Ramos (cell line): ENCODE measurements around the gene TBPL2.
"Not testable (repeated sequence)": the region's sequence is repeated elsewhere in the genome, so short reads cannot be mapped to it uniquely, and the experiment has no call there.

ENCODE experiments used
- in situ Hi-C: fragments of 300-500 bp; cut with MboI; formaldehyde crosslinking; loops from one replicate; pipeline ENCODE4 v1.14.3; 2022; ENCODE audit warnings: low sequenced_read_pairs; ENCODE audit not compliant: unreplicated experiment

TBPL2 gene

DNA sequence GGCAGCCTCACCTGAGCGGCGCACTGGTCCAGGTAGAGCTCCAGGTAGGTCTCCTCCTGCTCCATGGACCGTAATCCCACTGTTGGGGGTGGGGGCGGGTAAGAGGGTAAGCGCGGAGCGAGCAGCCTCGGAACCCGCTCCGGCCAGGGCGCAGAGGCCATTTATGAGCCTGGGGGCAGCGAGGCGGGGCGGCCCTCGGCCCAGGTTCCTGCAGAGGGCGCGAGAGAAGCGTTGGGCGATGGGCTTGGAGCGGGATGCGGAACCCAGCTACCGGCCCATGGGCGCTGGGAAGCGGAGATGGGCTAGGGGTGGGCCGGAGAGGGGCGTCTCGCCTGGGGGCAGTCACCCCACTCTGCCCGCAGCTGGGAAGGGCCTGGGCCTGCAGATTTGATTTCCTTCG is at the start of gene TBPL2:
TSS of gene TBPL2 (minus strand) at position 232 of the 400 bp plus-strand sequence. CDS start at position 65, 167 bp downstream.
- in situ Hi-C loops, result loop anchor here (25.0 kb wide), 1 partner anchor 1047 kb away; no protein-coding TSS in a partner anchor

DNA sequence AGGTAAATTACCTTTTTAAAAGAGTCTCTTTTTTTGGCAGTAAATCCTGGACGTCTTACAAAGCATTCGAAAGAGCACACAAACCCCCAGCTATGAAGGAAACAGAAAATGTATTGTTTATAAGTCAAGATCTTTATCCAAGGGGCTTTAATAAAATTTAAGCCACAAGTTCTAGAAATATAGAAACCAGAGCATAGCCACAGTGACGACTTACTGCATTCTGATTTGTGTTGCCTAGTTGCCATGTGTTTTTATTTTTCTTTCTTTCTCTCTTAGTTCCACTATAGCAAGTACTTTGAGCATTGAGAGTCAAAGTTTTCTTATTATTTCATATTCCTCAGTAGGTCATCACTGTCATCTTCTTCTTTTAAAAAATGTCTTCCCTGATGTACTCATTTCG is 47.8 kb upstream of the TBPL2 start:
- in situ Hi-C loops, result no loop called here

DNA sequence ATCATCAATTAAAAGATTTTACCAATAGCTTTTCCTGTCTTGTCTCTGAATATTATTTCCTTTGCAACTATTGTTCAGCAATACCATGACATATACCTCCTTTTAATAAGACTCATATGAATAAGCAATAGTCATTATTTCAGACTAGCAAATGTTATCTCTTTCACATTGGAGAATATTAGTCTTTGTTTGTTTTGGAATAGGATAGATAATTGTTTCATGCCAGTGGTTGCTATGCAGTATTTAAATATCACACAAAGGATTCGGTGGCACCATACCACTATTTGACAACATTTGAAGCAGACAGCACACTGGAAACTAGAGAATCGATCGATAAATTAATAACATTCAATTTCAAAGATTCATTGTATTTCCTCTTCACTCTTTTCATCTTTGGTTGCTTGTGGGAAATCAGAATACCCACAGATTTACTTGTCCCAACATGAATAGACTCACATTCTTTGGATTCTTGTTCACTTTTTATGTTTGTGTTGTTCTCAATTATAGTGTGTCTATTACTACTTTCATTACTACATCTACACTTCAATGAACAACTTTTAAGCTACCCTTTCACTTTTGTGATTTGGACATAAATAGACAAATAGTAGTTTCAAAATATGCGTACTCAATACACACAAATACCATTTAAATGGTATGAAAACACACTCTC is 42.7 kb upstream of the TBPL2 start:
- in situ Hi-C loops, result no loop called here

DNA sequence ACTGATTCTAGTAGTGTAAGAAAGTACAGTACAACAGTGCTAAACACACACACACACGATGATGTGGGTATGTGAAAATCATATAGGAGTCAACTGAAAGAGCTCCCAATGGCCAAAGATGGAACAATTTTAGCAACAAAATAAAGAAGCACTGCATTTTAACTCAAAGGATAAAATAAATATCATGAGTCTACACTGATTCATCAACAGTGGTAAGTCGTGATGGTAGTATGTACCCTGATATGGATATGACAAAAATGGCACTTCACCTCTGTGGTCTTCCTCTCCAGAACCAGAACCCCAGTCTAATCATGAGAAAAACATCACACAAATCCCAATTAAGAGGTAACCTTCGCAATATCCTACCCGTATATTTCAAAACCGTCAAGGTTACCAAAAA is 41.4 kb upstream of the TBPL2 start:
- in situ Hi-C loops, result no loop called here

DNA sequence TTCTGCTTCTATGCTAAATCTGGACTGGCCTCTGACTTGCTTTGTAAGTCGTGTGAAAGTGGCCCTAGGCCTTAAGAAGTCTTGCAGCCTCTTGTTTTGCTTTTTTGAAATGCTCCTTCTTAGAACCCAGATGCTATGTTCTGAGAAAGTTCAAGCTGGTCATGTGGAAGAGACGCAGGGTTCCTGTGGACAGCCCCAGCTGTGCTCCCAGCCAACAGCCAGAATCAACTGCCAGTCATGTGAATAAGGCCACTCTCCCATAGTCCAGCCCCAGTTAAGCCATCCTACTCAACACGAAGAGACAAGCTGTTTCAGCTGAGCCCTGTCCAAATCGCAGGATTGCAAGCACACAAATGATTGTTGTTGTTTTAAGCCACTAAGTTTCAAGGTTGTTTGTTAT is 37.3 kb upstream of the TBPL2 start:
- in situ Hi-C loops, result no loop called here

DNA sequence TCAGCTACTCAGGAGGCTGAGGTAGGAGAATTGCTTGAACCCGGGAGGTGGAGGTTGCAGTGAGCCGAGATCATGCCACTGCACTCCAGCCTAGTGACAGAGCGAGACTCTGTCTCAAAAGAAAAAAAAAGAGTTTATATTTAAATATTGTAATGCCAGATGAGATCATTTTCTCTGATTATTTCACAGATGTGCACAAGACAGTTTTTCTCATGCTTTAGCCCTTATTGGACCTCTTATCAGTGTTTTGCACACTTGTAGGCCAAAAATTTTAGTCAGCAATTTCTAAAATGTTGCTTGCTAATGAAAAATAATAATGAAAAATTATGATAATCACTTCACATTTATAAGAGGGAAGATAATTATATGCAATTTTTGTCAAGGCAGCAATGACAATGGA is 36.0 kb upstream of the TBPL2 start:
- in situ Hi-C loops, result not testable (repeated sequence)

DNA sequence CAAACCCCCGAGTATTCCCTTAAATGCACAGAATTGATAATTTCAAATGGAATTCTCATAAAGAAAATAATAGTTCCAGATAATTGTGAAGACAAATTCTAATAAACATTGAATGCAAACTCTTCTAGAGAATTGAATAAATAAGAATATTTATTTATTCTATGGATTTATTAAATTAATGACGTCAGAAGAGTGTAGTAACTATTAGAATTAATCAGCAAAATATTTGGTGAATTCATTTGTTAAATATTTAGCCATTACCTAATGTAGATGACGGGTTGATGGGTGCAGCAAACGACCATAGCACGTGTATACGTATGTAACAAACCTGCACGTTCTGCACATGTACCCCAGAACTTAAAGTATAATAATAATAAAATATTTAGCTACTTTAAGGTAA is 33.4 kb upstream of the TBPL2 start:
- in situ Hi-C loops, result no loop called here

DNA sequence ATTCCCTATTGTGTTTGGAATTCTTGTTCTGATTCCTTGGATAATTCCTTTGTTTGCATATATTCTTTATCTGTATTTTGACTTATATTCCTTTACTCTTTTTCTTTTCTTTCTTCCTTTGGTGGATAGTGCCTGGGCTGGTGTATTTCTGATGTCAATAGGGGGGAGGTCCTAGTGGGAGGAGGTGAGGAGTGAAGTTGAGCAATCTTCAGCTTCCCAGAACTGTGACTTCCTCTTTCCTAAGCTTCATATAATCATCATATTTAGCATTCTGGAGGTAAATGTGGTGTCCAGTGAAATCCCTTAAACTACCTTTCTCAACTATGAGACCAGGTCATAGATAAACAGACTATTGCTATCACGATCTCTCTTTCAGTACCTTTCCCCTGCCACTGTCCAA is 29.6 kb upstream of the TBPL2 start:
- in situ Hi-C loops, result no loop called here

DNA sequence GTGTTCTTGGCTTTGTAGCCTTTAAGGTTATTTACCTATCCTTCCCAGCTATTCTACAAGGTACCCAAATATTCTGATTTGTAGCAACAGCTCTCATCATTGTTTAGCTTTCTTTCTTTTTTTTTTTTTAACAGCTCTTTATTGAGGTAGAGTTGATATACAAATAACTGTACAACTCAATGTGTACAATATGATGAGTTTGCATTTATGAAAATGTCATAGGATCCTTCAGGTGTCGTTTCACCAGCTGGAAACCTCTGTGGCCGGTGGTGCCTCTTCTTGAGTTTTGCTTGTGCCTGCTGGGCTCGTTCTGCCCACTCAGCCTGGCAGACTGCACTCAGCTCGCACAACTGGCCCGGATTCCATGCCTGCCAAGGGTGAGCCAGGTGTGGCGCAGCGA is 26.9 kb upstream of the TBPL2 start:
- in situ Hi-C loops, result no loop called here

DNA sequence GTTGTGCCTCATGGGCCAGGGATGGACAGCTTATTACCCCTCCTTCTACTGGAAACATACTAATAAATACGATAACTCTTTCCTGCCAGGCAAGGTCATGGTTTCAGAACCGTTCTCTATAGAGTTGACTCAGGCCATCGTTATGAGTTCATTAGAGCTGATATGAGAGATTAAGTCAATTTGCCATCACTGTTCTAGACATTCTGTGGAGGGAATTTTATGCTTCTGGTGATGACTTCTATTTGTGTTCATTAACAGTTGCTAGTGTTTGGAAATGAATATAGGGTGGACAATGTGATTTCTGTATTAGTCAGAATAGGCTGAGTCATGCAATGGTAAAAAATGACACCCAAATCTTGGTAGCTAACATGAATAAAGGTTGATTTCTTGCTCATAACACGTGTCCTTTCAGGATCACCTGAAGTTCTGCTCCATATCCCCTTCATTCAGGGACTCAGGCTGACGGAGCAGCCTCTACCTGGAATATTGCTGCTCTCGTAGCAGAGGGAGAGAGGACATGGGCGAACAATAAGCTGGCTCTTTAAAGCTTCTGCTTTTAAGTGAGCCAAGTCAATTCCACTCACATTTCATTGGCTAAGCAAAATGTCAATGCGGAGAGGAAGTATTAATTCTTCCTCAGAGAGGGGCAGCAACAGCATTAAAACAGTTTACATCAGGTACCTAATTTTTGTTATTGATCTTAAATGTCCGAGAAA is 18.5 kb upstream of the TBPL2 start:
- in situ Hi-C loops, result no loop called here

DNA sequence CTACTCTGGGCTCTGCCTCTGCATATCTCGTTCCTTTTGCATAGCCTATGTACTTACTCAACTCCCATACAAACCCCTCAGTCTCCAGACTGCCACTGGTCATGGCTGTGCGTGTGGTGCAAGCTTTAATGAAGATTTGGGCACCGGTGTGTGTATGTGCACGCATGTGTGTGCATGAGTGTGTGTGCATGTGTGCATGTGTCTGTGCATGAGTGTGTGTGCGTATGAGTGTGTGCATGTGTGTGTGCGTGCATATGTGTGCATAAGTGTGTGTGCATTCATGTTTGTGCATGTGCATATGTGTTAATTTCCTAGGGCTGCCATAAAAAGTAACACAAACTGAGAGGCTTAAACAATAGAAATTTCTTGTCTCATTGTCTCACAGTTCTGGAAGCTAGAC is 17.1 kb upstream of the TBPL2 start:
- in situ Hi-C loops, result no loop called here

DNA sequence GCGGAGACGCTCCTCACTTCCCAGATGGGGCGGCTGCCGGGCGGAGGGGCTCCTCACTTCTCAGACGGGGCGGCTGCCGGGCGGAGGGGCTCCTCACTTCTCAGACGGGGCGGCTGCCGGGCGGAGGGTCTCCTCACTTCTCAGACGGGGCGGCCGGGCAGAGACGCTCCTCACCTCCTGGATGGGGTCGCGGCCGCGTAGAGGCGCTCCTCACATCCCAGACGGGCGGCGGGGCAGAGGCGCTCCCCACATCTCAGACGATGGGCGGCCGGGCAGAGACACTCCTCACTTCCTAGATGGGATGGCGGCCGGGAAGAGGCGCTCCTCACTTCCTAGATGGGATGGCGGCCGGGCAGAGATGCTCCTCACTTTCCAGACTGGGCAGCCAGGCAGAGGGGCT is 16.0 kb upstream of the TBPL2 start:
- in situ Hi-C loops, result not testable (repeated sequence)

DNA sequence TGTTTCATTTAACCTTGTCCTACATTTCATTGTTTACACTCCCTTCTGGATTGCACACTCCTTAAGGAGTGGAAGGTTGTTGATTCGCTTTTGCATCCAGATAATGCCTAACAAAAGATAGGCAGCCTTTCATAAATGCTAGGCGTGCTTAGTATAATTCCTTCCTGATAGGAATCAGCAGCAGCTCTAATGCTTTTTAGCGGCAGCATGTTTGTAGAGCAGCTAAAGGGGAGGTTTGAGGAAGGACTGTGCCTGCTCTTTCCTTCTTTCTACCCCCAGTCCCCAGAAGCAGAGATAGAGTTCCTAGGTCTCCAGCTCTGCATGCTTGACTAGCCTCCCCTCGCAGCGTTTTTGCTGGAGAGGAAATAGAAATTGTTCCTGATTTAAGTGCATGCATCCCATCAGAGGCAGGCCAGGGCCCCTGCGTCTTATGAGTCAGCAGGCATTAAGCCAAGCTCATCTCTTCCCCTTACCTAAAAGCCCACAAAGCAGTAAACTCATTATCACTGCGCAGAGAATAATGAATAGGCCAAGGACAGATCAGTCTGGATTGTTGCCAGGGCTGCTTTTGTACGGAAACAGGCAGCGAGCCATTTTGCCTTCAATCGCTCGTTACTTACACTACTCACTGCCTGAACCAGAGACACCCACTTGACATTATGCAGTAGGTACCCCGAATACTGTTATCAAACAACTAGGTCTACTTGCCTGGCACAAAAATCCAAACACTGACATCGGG is 14.0 kb upstream of the TBPL2 start:
- in situ Hi-C loops, result no loop called here

DNA sequence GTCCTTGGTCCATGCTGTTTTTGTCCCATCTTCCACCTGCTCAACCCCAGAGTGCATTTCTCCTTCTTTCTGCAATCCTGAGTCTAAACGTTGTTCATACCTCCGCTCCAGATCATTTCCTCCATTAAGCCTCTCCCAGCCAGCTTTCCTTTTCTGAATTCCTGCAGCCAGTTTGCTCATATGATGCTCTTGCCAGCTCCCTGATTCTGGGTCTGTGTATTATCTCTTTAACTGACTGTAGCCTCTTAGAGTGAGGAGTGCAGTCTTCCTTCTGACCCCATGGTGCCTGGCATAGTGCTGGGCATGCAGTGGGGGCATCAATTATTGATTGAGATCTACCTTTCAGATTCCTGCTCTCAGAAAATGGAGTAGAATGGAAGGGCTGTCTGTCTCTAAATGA is 11.5 kb upstream of the TBPL2 start:
- in situ Hi-C loops, result no loop called here

DNA sequence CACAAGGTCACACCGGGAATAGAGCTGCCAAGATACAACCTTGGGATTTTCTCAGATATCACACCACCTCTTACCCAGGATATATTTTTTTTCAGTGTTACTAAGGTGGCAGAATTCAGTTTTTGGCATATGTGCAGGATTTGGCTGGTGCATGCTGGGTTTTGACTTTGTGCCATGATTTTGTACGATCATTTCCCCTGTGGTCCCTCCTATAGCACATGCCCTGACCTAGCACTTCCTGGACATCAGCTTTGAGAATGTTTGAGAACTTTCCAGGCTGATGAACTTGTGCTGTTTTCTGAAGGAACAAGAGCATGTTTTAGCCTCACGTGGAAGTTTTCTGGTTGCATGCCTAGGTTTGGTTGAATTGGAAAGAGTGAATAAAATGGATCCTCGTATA is 11.0 kb upstream of the TBPL2 start:
- in situ Hi-C loops, result no loop called here

DNA sequence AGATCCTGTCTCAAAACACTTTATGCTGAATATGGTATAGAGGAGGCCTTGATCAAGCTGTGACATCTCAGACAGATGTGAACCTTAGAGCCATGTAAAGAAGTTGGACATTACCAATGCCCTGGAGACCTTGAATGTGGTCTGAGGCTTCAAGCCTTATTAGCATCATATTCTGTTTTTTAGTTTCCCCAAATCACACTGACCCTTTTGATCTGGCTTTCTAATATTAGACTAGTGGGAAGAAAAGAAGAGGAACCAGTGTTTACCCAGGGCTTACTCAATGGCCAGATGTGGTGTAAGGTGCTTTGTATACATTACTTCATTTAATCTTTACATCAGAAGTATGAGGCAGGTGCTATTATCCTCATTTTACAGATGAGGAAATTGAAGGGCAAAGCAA is 10.6 kb upstream of the TBPL2 start:
- in situ Hi-C loops, result no loop called here

DNA sequence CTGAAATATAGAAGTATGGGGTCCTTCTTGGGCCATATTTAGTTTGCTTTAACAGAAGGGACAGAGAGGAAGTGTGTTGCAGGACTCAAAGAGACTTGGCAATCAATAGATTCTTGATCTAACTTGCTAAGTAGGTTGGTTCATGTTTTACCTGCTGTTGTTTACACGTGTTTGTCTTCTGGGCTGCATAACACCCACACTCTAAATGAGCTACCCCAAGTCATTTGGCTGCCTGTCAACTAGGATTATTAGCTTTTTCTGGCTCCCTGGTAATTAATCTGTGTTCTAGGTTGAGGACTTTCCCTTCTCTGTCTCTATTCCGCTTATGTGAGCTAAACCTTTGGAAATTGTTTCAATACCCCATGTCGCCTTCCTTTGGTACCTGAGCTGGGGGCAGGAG is 10.1 kb upstream of the TBPL2 start:
- in situ Hi-C loops, result no loop called here

DNA sequence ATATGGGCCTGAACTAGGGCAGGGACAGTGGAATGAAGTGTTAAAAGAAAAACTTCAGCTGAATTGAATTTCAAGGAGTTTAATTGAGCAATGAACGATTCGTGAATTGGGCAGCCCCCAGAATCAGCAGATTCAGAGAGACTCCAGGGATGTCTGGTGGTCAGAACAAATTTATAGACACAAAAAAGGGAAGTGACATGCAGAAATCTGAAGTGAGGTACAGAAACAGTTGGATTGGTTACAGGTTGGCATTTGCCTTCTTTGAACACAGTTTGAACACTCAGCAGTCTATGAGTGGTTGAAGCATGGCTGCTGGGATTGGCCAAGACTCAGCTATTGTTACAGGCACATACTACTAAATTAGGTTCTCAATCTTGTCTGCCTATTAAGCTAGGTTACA is 9.7 kb upstream of the TBPL2 start:
- in situ Hi-C loops, result no loop called here

DNA sequence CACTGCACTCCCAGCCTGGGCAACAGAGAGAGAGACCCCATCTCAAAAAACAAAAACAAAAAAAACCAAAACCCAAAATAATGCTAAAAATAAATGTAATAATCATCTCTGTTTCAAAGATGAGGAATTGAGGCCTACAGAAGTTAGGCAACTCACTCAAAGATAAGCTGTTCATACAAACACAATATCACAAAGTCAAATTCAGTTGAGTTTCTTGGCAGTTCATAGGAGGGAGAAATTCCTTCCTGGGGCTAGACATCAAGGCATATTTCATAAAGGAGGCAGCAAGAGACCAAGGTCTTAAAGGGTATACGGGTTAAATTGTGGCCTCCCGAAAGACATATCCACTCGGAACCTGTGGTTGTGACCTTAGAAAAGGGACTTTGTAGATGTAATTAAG is 8.7 kb upstream of the TBPL2 start:
- in situ Hi-C loops, result loop anchor here (25.0 kb wide), 1 partner anchor 1038 kb away; no protein-coding TSS in a partner anchor

DNA sequence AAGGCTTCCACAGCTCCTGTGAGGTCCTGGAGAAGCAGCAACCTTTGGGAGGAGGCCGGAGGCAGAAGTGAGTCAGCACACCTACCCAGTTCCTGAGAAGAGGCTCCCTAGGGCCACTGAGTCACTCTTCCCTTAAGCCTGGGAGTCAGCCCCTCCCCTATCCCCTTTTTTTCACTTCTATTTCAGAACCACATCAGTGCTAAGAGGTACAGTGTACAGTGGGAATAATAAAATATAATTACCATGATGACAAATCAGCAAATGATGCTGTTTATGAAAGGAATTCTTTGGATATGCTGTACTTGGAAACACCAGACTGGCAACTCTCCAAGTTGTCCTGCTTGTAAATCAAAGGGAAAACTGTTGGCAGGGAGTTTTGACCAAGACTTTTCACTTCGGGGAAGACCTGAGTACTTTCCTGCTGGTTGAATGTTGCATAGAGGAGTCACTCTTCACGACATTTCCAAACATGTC is 7.8 kb upstream of the TBPL2 start:
- in situ Hi-C loops, result loop anchor here (25.0 kb wide), 1 partner anchor 1039 kb away; no protein-coding TSS in a partner anchor

DNA sequence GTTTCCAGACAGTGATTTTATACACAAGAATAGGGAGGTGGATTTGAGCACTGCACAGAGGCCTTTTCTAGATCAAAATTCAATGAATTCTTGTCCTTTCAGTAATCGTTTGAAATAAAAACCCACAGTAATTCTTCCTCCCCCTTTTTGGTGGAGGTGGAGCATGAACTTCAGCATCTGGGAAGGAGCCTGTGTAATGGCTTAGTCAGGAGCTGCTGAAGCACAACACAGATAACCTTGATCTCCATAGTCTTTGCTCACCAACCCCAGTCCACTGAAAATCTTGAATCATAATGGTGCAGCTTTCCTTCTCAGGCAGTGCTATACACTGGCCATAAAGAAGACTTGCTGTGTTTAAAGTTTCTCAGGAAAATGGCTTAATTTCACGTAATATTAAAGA is 6.4 kb upstream of the TBPL2 start:
- in situ Hi-C loops, result loop anchor here (25.0 kb wide), 1 partner anchor 1040 kb away; no protein-coding TSS in a partner anchor
